AG10803 (cell line): ENCODE measurements around the gene NKD2.

Experiments used
- DNase-seq: peaks from one replicate; pipeline ENCODE4 v3.0.0; 2010; ENCODE audit warnings: low read depth
- H3K4me3 ChIP-seq: 2 replicates; pipeline ENCODE4 v1.5.1; 2011; ENCODE audit warnings: mild to moderate bottlenecking, low read length, control low read depth
- TF ChIP-seq, protein P1 (sequence below): conservative IDR thresholded peaks from 2 replicates; pipeline ENCODE4 v1.5.1; 2011; ENCODE audit warnings: mild to moderate bottlenecking, low read length, control low read depth, inconsistent platforms

The NKD2 gene

GRCh38 chr5:987761-988160 is 20.8 kb upstream of the NKD2 start:
- no peak overlapping the region for H3K4me3 ChIP-seq
- DNase-seq: no peak
- TF ChIP-seq, protein P1, sequence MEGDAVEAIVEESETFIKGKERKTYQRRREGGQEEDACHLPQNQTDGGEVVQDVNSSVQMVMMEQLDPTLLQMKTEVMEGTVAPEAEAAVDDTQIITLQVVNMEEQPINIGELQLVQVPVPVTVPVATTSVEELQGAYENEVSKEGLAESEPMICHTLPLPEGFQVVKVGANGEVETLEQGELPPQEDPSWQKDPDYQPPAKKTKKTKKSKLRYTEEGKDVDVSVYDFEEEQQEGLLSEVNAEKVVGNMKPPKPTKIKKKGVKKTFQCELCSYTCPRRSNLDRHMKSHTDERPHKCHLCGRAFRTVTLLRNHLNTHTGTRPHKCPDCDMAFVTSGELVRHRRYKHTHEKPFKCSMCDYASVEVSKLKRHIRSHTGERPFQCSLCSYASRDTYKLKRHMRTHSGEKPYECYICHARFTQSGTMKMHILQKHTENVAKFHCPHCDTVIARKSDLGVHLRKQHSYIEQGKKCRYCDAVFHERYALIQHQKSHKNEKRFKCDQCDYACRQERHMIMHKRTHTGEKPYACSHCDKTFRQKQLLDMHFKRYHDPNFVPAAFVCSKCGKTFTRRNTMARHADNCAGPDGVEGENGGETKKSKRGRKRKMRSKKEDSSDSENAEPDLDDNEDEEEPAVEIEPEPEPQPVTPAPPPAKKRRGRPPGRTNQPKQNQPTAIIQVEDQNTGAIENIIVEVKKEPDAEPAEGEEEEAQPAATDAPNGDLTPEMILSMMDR: no peak

- TF ChIP-seq, protein P1: no peak
- H3K4me3 ChIP-seq: no peak overlapping the region
- no peak for DNase-seq
Observed at GRCh38 chr5:988322-988721, 20.3 kb upstream of the NKD2 start.

DNA sequence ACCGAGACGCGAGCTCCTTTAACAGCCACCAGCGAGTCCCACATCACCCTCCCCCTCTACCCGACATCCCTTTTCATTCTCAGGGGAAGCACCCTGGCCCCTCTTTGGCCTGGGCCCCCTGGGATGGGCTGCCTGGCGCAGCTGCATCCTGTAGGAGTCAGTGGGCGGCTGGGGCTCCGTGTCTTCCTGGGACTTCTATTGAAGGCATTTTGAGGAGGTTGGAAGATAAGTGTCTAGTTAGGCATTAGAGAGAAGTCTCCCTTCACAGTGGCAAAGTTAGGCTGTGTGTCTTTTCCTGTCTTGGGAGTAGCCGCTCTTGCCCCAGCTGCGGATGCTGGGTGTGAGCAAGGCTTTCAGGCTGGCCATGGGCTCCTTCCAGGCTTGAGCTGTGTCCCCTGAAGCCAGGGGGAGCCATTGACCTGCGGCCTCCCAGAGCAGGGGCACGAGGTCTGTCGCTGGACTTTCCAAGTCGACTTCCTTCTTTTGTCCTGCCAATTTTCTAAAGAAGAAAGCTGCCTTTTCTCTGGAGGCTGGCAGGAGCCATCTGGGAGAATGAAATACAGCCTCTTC is 18.6 kb upstream of the NKD2 start:
- TF ChIP-seq, protein P1: no peak

DNA sequence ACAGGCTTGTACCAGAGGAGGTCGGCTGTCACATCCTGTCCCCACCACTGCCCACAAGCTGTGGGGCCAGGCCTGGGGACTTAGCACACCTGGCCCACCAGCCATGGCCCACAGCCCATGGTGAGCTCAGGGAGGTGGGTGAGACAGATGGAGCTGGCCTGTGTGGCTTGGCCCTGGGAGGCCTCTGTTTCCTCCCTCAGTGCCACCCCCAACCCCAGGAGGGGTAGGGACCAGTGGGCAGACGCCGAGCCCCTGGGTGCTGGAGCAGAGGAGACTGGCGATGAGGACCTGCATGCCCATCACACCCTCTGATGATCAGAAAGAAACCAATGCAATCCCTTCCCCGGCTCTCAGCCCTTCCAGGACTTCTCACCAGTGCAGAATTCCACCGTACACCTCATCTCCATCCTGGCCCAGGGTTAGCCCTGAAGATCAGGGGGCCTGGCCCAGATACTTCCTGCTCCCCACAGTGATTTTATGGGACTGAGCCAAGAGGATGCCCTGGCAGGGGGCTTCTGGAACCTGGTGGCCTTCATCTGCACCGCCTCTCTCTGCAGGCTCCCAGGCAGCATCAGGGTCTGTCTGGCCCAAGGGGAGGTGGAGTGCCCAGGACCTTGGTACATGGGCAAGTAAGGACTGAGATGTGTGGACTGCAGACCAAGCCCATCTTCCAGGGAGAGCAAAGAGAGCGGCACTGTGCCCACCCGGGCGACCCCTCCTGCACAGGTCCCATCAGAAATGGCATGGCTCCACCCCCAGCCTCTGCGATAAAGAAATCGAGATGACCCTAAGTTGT is 16.9 kb upstream of the NKD2 start:
- no peak overlapping the region for H3K4me3 ChIP-seq
- TF ChIP-seq, protein P1: no peak
- DNase-seq: no peak

More for the DNA sequence above, 18.6 kb upstream of the NKD2 start:
- DNase-seq: no peak
- no peak overlapping the region for H3K4me3 ChIP-seq

DNA sequence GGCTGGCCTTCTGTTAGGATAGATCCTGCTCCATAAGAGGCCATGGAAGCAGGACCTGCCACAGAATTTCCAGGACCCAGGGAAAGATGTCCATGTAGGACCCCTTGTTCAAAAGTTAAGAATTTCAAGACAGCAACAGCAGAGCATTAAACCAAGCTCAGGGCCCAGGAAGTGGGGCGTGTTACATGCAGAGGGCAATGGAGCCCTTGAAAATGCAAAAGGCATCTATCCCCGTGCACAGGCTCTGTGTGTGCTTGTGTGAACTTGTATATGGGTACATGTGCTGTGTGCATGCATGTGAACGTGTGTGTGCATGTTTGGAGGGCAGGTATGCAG is 14.4 kb upstream of the NKD2 start:
- H3K4me3 ChIP-seq: no peak overlapping the region
- TF ChIP-seq, protein P1: no peak
- DNase-seq: no peak

GRCh38 chr5:994821-995220 is 13.8 kb upstream of the NKD2 start:
- TF ChIP-seq, protein P1: no peak
- H3K4me3 ChIP-seq: no peak overlapping the region

GRCh38 chr5:995318-995717 is 13.3 kb upstream of the NKD2 start:
- TF ChIP-seq, protein P1: no peak
- no peak for DNase-seq
- no peak overlapping the region for H3K4me3 ChIP-seq

More at GRCh38 chr5:994821-995220, 13.8 kb upstream of the NKD2 start:
- no peak for DNase-seq
